GM20431 (cell line): ENCODE data around the gene NUDT14.

Experiments
- in situ Hi-C: fragments of 300-500 bp; cut with MseI, MboI; formaldehyde crosslinking; loops from one replicate; pipeline ENCODE4 v1.15.0; 2020; ENCODE audit warnings: low sequenced_read_pairs; ENCODE audit not compliant: unreplicated experiment

NUDT14 gene

DNA sequence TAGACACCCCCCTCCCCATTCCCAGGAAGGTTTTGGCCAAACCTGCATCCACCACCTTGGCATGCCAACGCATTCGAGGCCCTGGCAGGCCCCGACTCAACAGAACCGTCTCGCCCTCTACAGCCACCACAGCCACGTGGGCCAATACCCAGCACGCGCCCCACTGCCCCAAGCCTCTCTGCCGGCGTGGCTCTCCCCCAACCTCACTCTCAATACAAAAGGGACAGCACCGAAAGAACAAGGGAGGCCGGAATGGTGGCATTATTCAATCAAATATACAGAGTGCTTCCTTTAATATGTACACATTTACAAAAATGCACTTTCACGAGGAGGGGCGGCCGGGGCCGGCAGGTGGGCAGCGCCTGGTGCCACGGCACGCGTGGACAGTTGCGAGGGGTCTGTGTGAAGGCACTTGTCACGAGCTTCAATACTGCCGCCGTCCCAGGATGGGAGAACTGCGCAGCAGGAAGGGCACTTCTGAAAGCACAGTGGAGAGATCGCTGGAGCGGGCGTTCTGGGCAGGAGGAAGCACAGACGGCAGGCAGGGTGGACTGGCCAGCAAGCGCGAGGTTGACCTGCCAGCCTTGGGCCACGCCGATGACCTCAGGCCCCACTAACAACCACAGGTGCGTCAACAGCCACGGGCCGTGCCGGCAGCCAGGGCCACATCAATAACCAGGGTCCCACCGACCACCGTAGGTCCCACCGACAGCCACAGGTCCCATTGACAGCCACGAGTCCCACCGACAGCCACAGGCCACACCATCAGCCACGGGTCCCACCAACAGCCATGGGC is 39.4 kb downstream of the NUDT14 start:
- in situ Hi-C loops, result no loop called here

DNA sequence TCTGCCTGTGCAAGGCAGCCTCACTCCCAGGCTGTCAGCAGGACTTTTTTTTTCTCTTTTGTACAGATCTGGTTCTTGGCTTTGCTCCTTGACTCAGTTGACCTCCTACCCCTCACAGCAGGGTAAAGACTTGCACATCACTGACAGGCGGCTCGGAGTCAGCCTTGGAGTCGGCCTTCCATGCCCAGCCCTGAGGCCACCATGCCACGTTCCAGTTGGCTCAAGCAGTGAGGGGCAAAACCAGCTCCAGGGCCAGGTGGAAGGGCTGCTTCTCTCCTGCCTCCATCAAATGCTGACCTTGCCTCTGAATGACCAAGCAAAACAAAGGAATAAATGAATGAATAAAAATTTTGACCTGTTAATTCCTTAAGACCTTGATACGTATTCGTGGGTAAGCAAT is 40.1 kb downstream of the NUDT14 start:
- in situ Hi-C loops, result no loop called here

- in situ Hi-C loops, result no loop called here
Measured at GRCh38 chr14:105140581-105140980, 40.5 kb downstream of the NUDT14 start.

- in situ Hi-C loops, result no loop called here
Measured at GRCh38 chr14:105139831-105140239, 41.3 kb downstream of the NUDT14 start.

- in situ Hi-C loops, result no loop called here
Measured at GRCh38 chr14:105139212-105139825, 41.8 kb downstream of the NUDT14 start.

GRCh38 chr14:105138551-105139111 is 42.5 kb downstream of the NUDT14 start:
- in situ Hi-C loops, result no loop called here

DNA sequence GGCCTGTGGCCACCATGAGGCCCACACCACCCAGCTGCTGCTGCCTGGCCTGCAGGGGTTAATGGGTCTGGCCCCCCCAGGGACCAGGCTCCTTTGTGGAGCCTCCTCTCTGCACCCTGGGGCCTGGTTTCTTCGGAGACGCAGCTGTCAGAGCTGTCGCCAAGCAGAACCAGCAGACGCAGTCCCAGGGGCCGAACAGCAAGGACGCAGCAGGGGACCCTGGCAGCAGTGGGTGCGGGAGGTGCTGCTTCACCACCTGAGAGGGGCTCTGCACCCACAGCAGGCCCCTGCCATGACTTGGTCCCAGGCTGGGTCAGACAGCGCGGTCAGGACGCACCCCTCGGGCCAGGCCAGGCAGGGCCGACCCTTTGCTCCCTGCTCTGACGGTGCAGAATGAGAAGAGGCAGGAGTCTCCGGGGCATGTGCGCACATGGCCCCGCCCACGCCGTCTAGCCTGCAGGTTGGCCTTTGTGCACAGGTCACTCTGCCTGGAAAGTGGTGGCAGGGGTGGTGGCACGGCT is 43.0 kb downstream of the NUDT14 start:
- in situ Hi-C loops, result no loop called here

DNA sequence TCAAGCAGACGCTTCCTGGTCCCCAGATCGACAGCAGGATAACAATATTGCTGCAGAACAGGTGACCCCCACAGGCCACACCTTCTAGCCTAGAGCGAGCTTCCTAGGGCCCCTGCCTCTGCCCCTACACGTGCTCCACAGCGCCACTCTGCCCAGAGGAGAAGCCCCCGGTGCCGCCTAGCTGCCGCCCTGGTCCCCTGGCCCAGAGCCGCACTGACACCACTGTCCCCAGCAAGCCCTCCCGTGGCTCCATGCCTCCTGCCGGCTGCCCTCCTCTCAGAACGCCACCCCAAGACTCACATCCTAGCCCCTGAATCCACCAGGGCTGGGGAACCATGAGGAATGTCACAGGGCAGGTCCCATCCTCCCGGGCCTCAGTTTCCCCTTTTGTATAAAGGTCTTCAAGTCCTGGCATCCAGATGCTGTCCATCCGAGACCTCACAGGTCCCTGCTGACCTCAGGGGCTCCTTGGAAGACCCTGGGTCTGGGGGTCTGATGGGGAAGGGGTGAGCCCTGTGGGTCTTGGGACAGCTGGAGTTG is 43.6 kb downstream of the NUDT14 start:
- in situ Hi-C loops, result no loop called here

GRCh38 chr14:105136401-105137322 is 44.5 kb downstream of the NUDT14 start:
- in situ Hi-C loops, result no loop called here

GRCh38 chr14:105135700-105136395 is 45.3 kb downstream of the NUDT14 start:
- in situ Hi-C loops, result no loop called here

DNA sequence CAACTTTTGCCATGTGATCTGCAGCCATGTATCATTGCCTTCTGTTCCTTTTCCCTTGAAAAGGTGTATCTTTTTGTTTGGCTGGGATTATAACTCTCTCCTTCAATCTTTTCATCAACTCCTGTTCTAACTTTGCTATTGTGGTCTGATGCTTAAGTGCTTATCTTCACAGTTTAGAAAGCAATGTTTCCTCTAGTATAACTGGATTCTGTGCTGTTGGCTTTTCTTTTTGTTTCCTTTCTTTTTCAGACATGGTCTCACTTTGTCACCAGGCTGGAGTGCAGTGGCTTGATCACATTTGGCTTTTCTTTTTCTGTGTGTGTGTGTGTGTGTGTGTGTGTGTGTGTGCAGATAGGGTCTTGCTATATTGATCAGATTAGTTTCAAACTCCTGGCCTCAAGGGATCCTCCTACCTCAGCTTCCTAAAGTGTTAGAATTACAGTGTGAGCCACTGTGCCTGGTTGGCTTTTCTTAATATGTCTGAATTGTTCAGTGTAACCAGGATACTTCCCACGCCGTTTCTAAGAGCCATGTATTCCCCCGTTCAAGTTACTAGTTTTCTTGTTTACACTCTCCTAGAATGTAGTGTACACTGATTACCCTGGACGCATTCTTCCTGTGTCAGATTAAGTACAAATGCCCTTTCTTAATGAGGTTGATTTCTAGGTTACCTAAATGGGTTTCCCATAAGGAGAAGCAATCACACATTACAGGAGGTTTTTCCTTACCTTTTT is 48.0 kb downstream of the NUDT14 start:
- in situ Hi-C loops, result no loop called here

DNA sequence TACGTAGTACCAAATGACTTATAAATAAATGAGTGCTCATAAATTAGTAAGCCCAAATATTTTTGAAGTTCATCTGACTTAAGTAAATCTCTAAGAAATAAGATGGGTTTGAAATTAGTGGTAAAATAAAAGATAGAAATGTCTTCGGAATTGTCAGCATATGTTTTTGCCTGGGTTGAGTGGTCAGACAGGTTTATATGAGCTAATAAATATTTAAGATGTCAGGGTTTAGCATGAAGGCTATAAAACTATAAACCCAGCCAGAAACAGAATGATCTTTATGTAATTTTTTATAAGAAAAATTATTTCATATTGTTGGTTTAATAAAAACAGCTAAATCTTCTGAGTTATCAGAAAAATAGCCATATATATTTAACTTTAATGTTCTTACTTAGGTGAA is 49.9 kb downstream of the NUDT14 start:
- in situ Hi-C loops, result no loop called here

DNA sequence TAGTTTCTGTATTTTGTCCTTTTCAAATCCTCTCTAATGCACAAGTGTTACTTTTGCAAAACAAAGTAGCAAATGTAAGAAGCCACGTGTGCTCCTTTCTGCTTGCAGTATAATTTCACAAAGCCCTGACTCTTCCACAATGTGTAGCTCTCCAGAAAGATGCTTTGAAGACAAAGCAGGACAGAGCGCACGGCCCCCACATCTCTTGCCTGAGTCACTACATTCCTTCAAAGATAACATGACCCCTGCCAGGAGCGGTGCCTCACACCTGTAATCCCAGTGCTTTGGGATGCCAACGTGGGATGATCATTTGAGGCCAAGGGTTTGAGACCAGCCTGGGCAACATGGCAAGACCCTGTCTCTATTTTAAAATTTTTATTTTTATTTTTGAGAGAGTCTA is 53.1 kb downstream of the NUDT14 start:
- in situ Hi-C loops, result no loop called here

GRCh38 chr14:105126981-105127329 is 54.2 kb downstream of the NUDT14 start:
- in situ Hi-C loops, result no loop called here

DNA sequence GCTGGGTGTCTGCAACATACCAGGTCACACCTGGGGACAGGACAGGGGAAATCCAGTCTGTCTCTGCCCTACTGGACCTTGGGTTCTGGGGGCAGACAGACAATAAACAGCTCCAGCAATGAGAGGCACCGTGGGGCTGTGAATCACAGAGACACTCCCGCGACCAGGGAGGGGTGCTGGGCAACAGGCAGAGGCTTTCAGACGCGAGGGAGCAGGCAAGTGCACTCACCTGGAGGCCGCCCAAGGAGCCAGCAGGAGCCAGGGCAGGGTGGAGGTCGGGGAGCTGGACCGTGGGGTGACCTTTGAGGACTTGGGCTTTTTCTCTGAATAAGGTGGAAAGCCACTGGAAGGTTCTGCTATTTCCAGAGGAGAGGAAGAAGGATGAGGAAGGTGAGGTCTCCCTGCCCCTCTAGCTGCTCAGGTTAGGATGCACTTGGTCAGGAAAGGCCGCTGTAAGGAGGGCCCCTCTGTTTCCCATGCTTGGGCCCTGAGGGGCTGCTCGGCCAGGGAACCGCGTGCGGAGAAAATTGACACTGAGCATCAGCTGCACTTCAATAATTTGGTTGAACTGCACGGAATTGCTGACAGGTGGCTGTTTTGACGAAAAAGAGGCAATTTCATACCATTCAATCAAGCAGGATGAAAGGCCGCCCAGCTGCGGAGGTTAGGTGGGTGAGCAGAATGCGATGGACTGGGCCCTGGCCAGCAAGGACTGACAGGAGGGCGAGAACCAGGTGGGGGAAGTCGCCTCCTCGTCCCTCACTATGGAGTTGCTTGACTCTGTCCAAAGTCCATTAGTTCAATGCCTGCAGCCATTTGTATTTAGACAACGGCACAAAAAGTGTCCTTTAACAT is 54.8 kb downstream of the NUDT14 start:
- in situ Hi-C loops, result no loop called here

GRCh38 chr14:105124823-105125222 is 56.3 kb downstream of the NUDT14 start:
- in situ Hi-C loops, result no loop called here

GRCh38 chr14:105123981-105124765 is 56.9 kb downstream of the NUDT14 start:
- in situ Hi-C loops, result no loop called here
